NCI-H1048 (cell line): Measurements from ENCODE around the gene CSRNP3.

Source experiments
- DNase-seq: peaks from one replicate; lab custom pipeline; 2025; lab: John Stamatoyannopoulos, UW

The CSRNP3 gene

GRCh38 chr2:165547900-165548299 is 78.4 kb downstream of the CSRNP3 start:
- no peak for DNase-seq

- no peak for DNase-seq
Measured at GRCh38 chr2:165549619-165550018, 80.1 kb downstream of the CSRNP3 start.

- DNase-seq = no peak
Measured at GRCh38 chr2:165558832-165559231, 89.3 kb downstream of the CSRNP3 start.

GRCh38 chr2:165560377-165560988 is 91.0 kb downstream of the CSRNP3 start:
- no peak for DNase-seq

GRCh38 chr2:165561516-165561915 is 92.0 kb downstream of the CSRNP3 start:
- DNase-seq = no peak

GRCh38 chr2:165562233-165562632 is 92.7 kb downstream of the CSRNP3 start:
- DNase-seq = no peak

- no peak for DNase-seq
Measured at GRCh38 chr2:165563468-165564225, 94.1 kb downstream of the CSRNP3 start.

- DNase-seq = no peak
Measured at GRCh38 chr2:165566008-165566407, 96.5 kb downstream of the CSRNP3 start.

- DNase-seq = no peak
Measured at GRCh38 chr2:165567273-165567672, 97.8 kb downstream of the CSRNP3 start.

- DNase-seq = no peak
Measured at GRCh38 chr2:165568361-165568760, 98.9 kb downstream of the CSRNP3 start.

GRCh38 chr2:165571477-165571876 is 102.0 kb downstream of the CSRNP3 start:
- no peak for DNase-seq

GRCh38 chr2:165572151-165572550 is 102.7 kb downstream of the CSRNP3 start:
- DNase-seq = no peak

GRCh38 chr2:165573534-165574461 is 104.3 kb downstream of the CSRNP3 start:
- DNase-seq = peak; percentile 51

GRCh38 chr2:165575044-165575615 is 105.6 kb downstream of the CSRNP3 start:
- peak; percentile 56 for DNase-seq

- no peak for DNase-seq
Measured at GRCh38 chr2:165576409-165577154, 107.1 kb downstream of the CSRNP3 start.

- no peak for DNase-seq
Measured at GRCh38 chr2:165582409-165582808, 112.9 kb downstream of the CSRNP3 start.

GRCh38 chr2:165582863-165583506 is 113.5 kb downstream of the CSRNP3 start:
- no peak for DNase-seq

- no peak for DNase-seq
Measured at GRCh38 chr2:165584126-165584654, 114.7 kb downstream of the CSRNP3 start.

- DNase-seq = no peak
Measured at GRCh38 chr2:165586019-165586418, 116.5 kb downstream of the CSRNP3 start.

GRCh38 chr2:165587335-165587938 is 117.9 kb downstream of the CSRNP3 start:
- no peak for DNase-seq
